ENCODE measurements around the gene SNORC.
"Not testable (repeated sequence)": the region's sequence is repeated elsewhere in the genome, so short reads cannot be mapped to it uniquely, and the experiment has no call there.

SNORC gene

GRCh38 chr2:232896720-232897597 lies 26.9 kb downstream of the SNORC start:
- no peak for DNase-seq (ENCODE audit: low spot score)

GRCh38 chr2:232897598-232898408 lies 27.7 kb downstream of the SNORC start:
- DNase-seq (ENCODE audit: low spot score), result no peak

- no peak for DNase-seq (ENCODE audit: low spot score)
Observed at GRCh38 chr2:232898592-232899543, 28.8 kb downstream of the SNORC start.

GRCh38 chr2:232900811-232901735 lies 31.0 kb downstream of the SNORC start:
- DNase-seq (ENCODE audit: low spot score), result no peak

GRCh38 chr2:232901736-232902578 lies 31.9 kb downstream of the SNORC start:
- DNase-seq (ENCODE audit: low spot score), result no peak

- DNase-seq (ENCODE audit: low spot score), result no peak
Observed at GRCh38 chr2:232903989-232904388, 33.9 kb downstream of the SNORC start.

- not testable (repeated sequence) for DNase-seq (ENCODE audit: low spot score)
Observed at GRCh38 chr2:232906867-232907717, 37.0 kb downstream of the SNORC start.

- DNase-seq (ENCODE audit: low spot score), result not testable (repeated sequence)
Observed at GRCh38 chr2:232907718-232908085, 37.6 kb downstream of the SNORC start.

- DNase-seq (ENCODE audit: low spot score), result no peak
Observed at GRCh38 chr2:232908695-232909094, 38.6 kb downstream of the SNORC start.

- DNase-seq (ENCODE audit: low spot score), result no peak
Observed at GRCh38 chr2:232910376-232910775, 40.3 kb downstream of the SNORC start.

GRCh38 chr2:232911712-232912277 lies 41.7 kb downstream of the SNORC start:
- DNase-seq (ENCODE audit: low spot score), result no peak

GRCh38 chr2:232913903-232914302 lies 43.8 kb downstream of the SNORC start:
- no peak for DNase-seq (ENCODE audit: low spot score)

GRCh38 chr2:232919141-232919540 lies 49.1 kb downstream of the SNORC start:
- DNase-seq (ENCODE audit: low spot score), result no peak

- no peak for DNase-seq (ENCODE audit: low spot score)
Observed at GRCh38 chr2:232920055-232920454, 50.0 kb downstream of the SNORC start.

GRCh38 chr2:232920760-232921159 lies 50.7 kb downstream of the SNORC start:
- no peak for DNase-seq (ENCODE audit: low spot score)

GRCh38 chr2:232924433-232924832 lies 54.4 kb downstream of the SNORC start:
- no peak for DNase-seq (ENCODE audit: low spot score)

- no peak for DNase-seq (ENCODE audit: low spot score)
Observed at GRCh38 chr2:232925153-232925820, 55.2 kb downstream of the SNORC start.

- no peak for DNase-seq (ENCODE audit: low spot score)
Observed at GRCh38 chr2:232925821-232926156, 55.7 kb downstream of the SNORC start.

All from CD4-positive, alpha-beta T cell treated with Interleukin-6 at 100 ng/mL for 8 hours (primary cell).